Stimulated activated CD8-positive, alpha-beta memory T cell treated with anti-CD3 and anti-CD28 coated beads, Interleukin-7, amount 100 ng/mL, for 1 hour (primary cell): ENCODE data around the gene SH2B2.
"Not testable (repeated sequence)": the region's sequence is repeated elsewhere in the genome, so short reads cannot be mapped to it uniquely, and the experiment has no call there.

ENCODE experiments used
- DNase-seq, 2 donors: peaks; one replicate each; pipeline ENCODE4 v3.0.0-alpha.2; 2020; ENCODE audit warnings: low read depth in 2 of 2

Gene SH2B2

GRCh38 chr7:102330666-102331460 lies 44.2 kb downstream of the SH2B2 start:
- not testable (repeated sequence) for DNase-seq

GRCh38 chr7:102335574-102335973 lies 48.9 kb downstream of the SH2B2 start:
- DNase-seq, result not testable (repeated sequence)

- not testable (repeated sequence) for DNase-seq
Measured at GRCh38 chr7:102337002-102337401, 50.3 kb downstream of the SH2B2 start.

- not testable (repeated sequence) for DNase-seq
Measured at GRCh38 chr7:102337420-102337819, 50.8 kb downstream of the SH2B2 start.

- DNase-seq, result not testable (repeated sequence)
Measured at GRCh38 chr7:102340599-102341368, 54.1 kb downstream of the SH2B2 start.

DNA sequence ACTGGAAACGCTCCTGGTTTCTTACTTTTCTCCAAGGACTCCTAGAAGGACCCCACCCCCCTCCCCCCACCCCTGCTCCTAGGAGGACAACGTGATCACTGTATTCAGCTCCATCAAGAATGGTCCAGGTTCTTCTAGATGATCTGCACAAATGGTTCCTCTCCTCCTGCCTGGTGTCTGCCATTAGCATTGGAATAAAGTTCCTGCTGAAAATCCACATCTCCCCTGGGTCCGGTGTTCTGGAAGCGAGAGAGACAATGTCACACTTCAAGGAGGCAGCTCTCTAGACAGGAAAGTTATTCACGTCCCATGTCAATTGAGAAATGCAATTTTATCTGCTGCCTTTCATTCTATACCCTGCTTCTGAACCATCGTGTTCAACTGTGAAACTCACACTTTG lies 60.3 kb downstream of the SH2B2 start:
- DNase-seq, result not testable (repeated sequence)

DNA sequence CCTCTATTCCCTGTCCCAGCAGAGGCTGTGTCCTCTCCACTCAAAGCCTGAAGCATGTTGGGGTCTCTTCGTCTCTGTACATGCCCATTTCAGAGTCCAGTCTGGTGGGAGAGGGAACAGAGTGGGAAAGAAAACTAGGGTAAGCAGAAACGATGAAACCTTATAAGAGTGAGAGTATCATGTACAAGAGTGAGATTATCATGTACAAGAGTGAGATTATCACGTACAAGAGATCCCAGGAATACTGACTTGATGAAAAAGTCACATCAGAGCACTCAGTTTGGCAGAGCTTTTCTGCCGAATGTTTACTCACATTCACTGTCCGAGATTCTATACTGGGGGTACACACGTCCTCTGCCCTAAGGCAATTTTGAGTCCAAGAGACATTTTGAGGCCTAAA lies 69.7 kb downstream of the SH2B2 start, which contains the start of gene SPDYE6:
Gene SPDYE6 (minus strand): TSS at position 101 of the 400 bp plus-strand sequence. CDS start 421 bp downstream, outside the sequence.
- DNase-seq, result not testable (repeated sequence)

- peak; percentile 78 to 84 for DNase-seq
Measured at GRCh38 chr7:102363549-102364393, 77.1 kb downstream of the SH2B2 start.

- not testable (repeated sequence) for DNase-seq
Measured at GRCh38 chr7:102364394-102364886, 77.8 kb downstream of the SH2B2 start.

- DNase-seq, result not testable (repeated sequence)
Measured at GRCh38 chr7:102365390-102365789, 78.7 kb downstream of the SH2B2 start.

GRCh38 chr7:102370038-102370437 lies 83.4 kb downstream of the SH2B2 start:
- not testable (repeated sequence) for DNase-seq
